ENCODE data around the gene TSSK3. TPM values are rescaled to one million over a fixed set of nuclear protein-coding genes. Genes with fewer than 3 reads are reported as not detected.

TSSK3 gene
- total RNA-seq, 2 donors from 2014 or later, result 3.4 to 6.4 TPM

GRCh38 chr1:32329931-32330466 lies 32.3 kb upstream of the TSSK3 start:
- no peaks in the 10 kb centered on the region for H3K9me3 Mint-ChIP-seq
- no peak overlapping the region for H3K27ac Mint-ChIP-seq
- Histone ChIP-seq H3K9me3 (ENCODE audit: control insufficient read depth, low read length) (no peaks in the 10 kb centered on the region), H3K4me1 (ENCODE audit: control insufficient read depth, insufficient read depth, low read length) (no peaks in the 10 kb centered on the region), H3K9ac (ENCODE audit: extremely low read depth, low read length, poor library complexity, severe bottlenecking) (no peak overlapping the region), H3K4me3 (ENCODE audit: low read length) (no peak overlapping the region), H3K27ac (ENCODE audit: low read depth, low read length) (no peak overlapping the region), H3K36me3 (ENCODE audit: control insufficient read depth, insufficient read depth, low read length) (peaks cover 92% of the 10 kb centered on the region), H3K27me3 (ENCODE audit: control insufficient read depth, insufficient read depth, low read length, poor library complexity, severe bottlenecking) (no peaks in the 10 kb centered on the region)
- H3K27me3 Mint-ChIP-seq (ENCODE audit: insufficient read depth), result no peaks in the 10 kb centered on the region
- peaks cover 20% of the 10 kb centered on the region for H3K4me1 Mint-ChIP-seq
- TF ChIP-seq, protein P1, sequence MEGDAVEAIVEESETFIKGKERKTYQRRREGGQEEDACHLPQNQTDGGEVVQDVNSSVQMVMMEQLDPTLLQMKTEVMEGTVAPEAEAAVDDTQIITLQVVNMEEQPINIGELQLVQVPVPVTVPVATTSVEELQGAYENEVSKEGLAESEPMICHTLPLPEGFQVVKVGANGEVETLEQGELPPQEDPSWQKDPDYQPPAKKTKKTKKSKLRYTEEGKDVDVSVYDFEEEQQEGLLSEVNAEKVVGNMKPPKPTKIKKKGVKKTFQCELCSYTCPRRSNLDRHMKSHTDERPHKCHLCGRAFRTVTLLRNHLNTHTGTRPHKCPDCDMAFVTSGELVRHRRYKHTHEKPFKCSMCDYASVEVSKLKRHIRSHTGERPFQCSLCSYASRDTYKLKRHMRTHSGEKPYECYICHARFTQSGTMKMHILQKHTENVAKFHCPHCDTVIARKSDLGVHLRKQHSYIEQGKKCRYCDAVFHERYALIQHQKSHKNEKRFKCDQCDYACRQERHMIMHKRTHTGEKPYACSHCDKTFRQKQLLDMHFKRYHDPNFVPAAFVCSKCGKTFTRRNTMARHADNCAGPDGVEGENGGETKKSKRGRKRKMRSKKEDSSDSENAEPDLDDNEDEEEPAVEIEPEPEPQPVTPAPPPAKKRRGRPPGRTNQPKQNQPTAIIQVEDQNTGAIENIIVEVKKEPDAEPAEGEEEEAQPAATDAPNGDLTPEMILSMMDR (conservative IDR thresholded peaks at IDR 0.05), result no peak
- H3K36me3 Mint-ChIP-seq (ENCODE audit: low read depth), result peaks cover 82% of the 10 kb centered on the region
- 94 to 97% methylated on average over 3 to 4 of the region's 4 CpGs for WGBS, 2 experiments (ENCODE audit: insufficient coverage in 1 of 2, insufficient read length in 1 of 2)
- H3K4me3 Mint-ChIP-seq, result no peak overlapping the region
- no peak for DNase-seq

DNA sequence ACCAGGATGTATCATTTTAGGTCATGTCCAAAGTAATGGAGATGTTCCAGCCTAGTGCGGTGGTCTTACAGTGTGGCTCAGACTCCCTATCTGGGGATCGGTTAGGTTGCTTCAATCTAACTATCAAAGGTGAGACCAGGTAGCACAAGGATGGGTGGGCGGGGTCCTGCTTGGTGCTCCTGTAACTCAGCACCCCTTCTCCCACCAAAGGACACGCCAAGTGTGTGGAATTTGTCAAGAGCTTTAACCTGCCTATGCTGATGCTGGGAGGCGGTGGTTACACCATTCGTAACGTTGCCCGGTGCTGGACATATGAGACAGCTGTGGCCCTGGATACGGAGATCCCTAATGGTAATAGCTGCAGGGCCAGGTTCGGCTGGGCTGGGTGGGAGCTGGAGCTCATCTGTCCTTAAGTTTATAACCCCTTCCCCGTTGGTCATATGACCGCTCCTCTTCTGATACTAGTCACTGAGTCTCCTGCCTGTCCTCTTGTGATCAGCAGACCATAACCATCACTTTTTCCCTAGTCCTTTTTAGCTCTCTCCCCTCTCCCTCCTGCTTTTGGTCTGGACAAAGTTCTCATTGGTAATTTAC lies 31.7 kb upstream of the TSSK3 start:
- Mint-ChIP-seq H3K27me3 (ENCODE audit: insufficient read depth) (no peaks in the 10 kb centered on the region), H3K4me1 (peaks cover 20% of the 10 kb centered on the region), H3K4me3 (no peak overlapping the region), H3K36me3 (ENCODE audit: low read depth) (peaks cover 77% of the 10 kb centered on the region), H3K9me3 (no peaks in the 10 kb centered on the region), H3K27ac (no peak overlapping the region)
- WGBS, 2 experiments (ENCODE audit: insufficient coverage in 1 of 2, insufficient read length in 1 of 2), result 96 to 97% methylated on average over 10 to 12 of the region's 12 CpGs
- H3K27ac ChIP-seq (ENCODE audit: low read depth, low read length), result no peak overlapping the region
- H3K9me3 ChIP-seq (ENCODE audit: control insufficient read depth, low read length), result no peaks in the 10 kb centered on the region
- TF ChIP-seq, protein P1 (conservative IDR thresholded peaks at IDR 0.05), result no peak
- DNase-seq, result no peak
- no peak overlapping the region for H3K4me3 ChIP-seq (ENCODE audit: low read length)
- H3K4me1 ChIP-seq (ENCODE audit: control insufficient read depth, insufficient read depth, low read length), result no peaks in the 10 kb centered on the region
- H3K9ac ChIP-seq (ENCODE audit: extremely low read depth, low read length, poor library complexity, severe bottlenecking), result no peak overlapping the region
- H3K27me3 ChIP-seq (ENCODE audit: control insufficient read depth, insufficient read depth, low read length, poor library complexity, severe bottlenecking), result no peaks in the 10 kb centered on the region
- peaks cover 86% of the 10 kb centered on the region for H3K36me3 ChIP-seq (ENCODE audit: control insufficient read depth, insufficient read depth, low read length)

DNA sequence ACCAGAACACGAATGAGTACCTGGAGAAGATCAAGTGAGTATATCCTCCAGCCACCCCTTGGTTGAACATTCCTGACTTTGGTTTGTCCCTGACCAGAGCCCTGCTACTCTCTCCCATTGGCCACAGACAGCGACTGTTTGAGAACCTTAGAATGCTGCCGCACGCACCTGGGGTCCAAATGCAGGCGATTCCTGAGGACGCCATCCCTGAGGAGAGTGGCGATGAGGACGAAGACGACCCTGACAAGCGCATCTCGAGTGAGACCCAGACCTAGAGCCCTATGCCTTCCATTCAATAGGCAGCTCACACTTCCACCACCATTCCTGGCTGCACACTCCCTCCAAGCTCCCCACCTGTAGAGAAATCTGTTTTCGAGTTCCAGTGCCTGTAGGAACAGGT lies 30.8 kb upstream of the TSSK3 start:
- peaks cover 80% of the 10 kb centered on the region for H3K36me3 ChIP-seq (ENCODE audit: control insufficient read depth, insufficient read depth, low read length)

More for the DNA sequence above, 30.8 kb upstream of the TSSK3 start:
- H3K27ac Mint-ChIP-seq, result no peak overlapping the region
- 94 to 95% methylated on average over 12 of the region's 12 CpGs for WGBS, 2 experiments (ENCODE audit: insufficient coverage in 1 of 2, insufficient read length in 1 of 2)
- no peaks in the 10 kb centered on the region for H3K9me3 Mint-ChIP-seq
- Histone ChIP-seq H3K4me1 (ENCODE audit: control insufficient read depth, insufficient read depth, low read length) (no peaks in the 10 kb centered on the region), H3K9me3 (ENCODE audit: control insufficient read depth, low read length) (no peaks in the 10 kb centered on the region), H3K9ac (ENCODE audit: extremely low read depth, low read length, poor library complexity, severe bottlenecking) (no peak overlapping the region), H3K4me3 (ENCODE audit: low read length) (no peak overlapping the region), H3K27ac (ENCODE audit: low read depth, low read length) (no peak overlapping the region), H3K27me3 (ENCODE audit: control insufficient read depth, insufficient read depth, low read length, poor library complexity, severe bottlenecking) (peaks cover 1% of the 10 kb centered on the region)
- H3K4me1 Mint-ChIP-seq, result peaks cover 20% of the 10 kb centered on the region
- H3K4me3 Mint-ChIP-seq, result no peak overlapping the region
- H3K27me3 Mint-ChIP-seq (ENCODE audit: insufficient read depth), result no peaks in the 10 kb centered on the region
- H3K36me3 Mint-ChIP-seq (ENCODE audit: low read depth), result peaks cover 70% of the 10 kb centered on the region
- TF ChIP-seq, protein P1 (conservative IDR thresholded peaks at IDR 0.05), result no peak
- DNase-seq, result no peak
